NOMO-1 treated with dmso at 0.1 percent for 144 hours (cell line): ENCODE measurements around the gene F5.

Experiments
- DNase-seq: peaks from one replicate; lab custom pipeline; 2025; ENCODE audit not compliant: unreplicated experiment; lab: John Stamatoyannopoulos, UW

The F5 gene

GRCh38 chr1:169586395-169587255 is at the start of gene F5:
F5 (minus strand) TSS chr1:169586481; CDS start chr1:169586386, 95 bp downstream.
- peak; percentile 62 for DNase-seq

- DNase-seq = no peak
These were observed 48.6 kb upstream of the F5 start for GRCh38 chr1:169634877-169635276.

GRCh38 chr1:169634145-169634544 is 47.9 kb upstream of the F5 start:
- DNase-seq = no peak

GRCh38 chr1:169631249-169631648 is 45.0 kb upstream of the F5 start:
- DNase-seq = no peak

- DNase-seq = no peak
These were observed 43.7 kb upstream of the F5 start, which contains the start of gene SELP for GRCh38 chr1:169630006-169630405. SELP (minus strand) TSS chr1:169630124; CDS start chr1:169630074, 50 bp downstream.

GRCh38 chr1:169624912-169625311 is 38.6 kb upstream of the F5 start:
- DNase-seq = no peak

- no peak for DNase-seq
These were observed 37.8 kb upstream of the F5 start for GRCh38 chr1:169624122-169624521.

GRCh38 chr1:169623132-169623926 is 37.0 kb upstream of the F5 start:
- DNase-seq = no peak

- no peak for DNase-seq
These were observed 34.3 kb upstream of the F5 start for GRCh38 chr1:169620565-169620964.

GRCh38 chr1:169618367-169618766 is 32.1 kb upstream of the F5 start:
- no peak for DNase-seq

GRCh38 chr1:169615803-169616202 is 29.5 kb upstream of the F5 start:
- DNase-seq = no peak

- no peak for DNase-seq
These were observed 24.6 kb upstream of the F5 start for GRCh38 chr1:169610858-169611257.

- no peak for DNase-seq
These were observed 23.8 kb upstream of the F5 start for GRCh38 chr1:169610108-169610507.

GRCh38 chr1:169608226-169608625 is 21.9 kb upstream of the F5 start:
- no peak for DNase-seq

GRCh38 chr1:169604781-169605560 is 18.7 kb upstream of the F5 start:
- peak; percentile 92 for DNase-seq

GRCh38 chr1:169601096-169601881 is 15.0 kb upstream of the F5 start:
- DNase-seq = no peak

- DNase-seq = no peak
These were observed 9.8 kb upstream of the F5 start for GRCh38 chr1:169595764-169596711.

- no peak for DNase-seq
These were observed 8.1 kb upstream of the F5 start for GRCh38 chr1:169594391-169594790.

- DNase-seq = no peak
These were observed 4.7 kb upstream of the F5 start for GRCh38 chr1:169590932-169591331.
